ENCODE results near the gene TYMS. TPM values are rescaled to one million over a fixed set of nuclear protein-coding genes. Genes with fewer than 3 reads are reported as not detected.

Gene TYMS
- total RNA-seq, 2 donors from 2014 or later: 81.9 to 90.0 TPM

GRCh38 chr18:709771-710170 is 52.3 kb downstream of the TYMS start:
- peaks cover 19% of the 10 kb centered on the region for H3K36me3 ChIP-seq (ENCODE audit: control insufficient read depth, insufficient read depth, low read length)
- no peak overlapping the region for H3K9ac ChIP-seq (ENCODE audit: extremely low read depth, low read length, poor library complexity, severe bottlenecking)
- 94 to 100% methylated on average over 1 of the region's 1 CpG for WGBS, 2 experiments (ENCODE audit: insufficient coverage in 1 of 2, insufficient read length in 1 of 2)
- Mint-ChIP-seq H3K4me3 (no peak overlapping the region), H3K27ac (no peak overlapping the region), H3K36me3 (ENCODE audit: low read depth) (peaks cover 34% of the 10 kb centered on the region), H3K9me3 (peaks cover 13% of the 10 kb centered on the region), H3K4me1 (peaks cover 8% of the 10 kb centered on the region), H3K27me3 (ENCODE audit: insufficient read depth) (peaks cover 2% of the 10 kb centered on the region)
- no peaks in the 10 kb centered on the region for H3K9me3 ChIP-seq (ENCODE audit: control insufficient read depth, low read length)
- H3K4me1 ChIP-seq (ENCODE audit: control insufficient read depth, insufficient read depth, low read length): no peaks in the 10 kb centered on the region
- no peaks in the 10 kb centered on the region for H3K27me3 ChIP-seq (ENCODE audit: control insufficient read depth, insufficient read depth, low read length, poor library complexity, severe bottlenecking)
- no peak for DNase-seq
- H3K4me3 ChIP-seq (ENCODE audit: low read length): no peak overlapping the region
- TF ChIP-seq, protein P1, sequence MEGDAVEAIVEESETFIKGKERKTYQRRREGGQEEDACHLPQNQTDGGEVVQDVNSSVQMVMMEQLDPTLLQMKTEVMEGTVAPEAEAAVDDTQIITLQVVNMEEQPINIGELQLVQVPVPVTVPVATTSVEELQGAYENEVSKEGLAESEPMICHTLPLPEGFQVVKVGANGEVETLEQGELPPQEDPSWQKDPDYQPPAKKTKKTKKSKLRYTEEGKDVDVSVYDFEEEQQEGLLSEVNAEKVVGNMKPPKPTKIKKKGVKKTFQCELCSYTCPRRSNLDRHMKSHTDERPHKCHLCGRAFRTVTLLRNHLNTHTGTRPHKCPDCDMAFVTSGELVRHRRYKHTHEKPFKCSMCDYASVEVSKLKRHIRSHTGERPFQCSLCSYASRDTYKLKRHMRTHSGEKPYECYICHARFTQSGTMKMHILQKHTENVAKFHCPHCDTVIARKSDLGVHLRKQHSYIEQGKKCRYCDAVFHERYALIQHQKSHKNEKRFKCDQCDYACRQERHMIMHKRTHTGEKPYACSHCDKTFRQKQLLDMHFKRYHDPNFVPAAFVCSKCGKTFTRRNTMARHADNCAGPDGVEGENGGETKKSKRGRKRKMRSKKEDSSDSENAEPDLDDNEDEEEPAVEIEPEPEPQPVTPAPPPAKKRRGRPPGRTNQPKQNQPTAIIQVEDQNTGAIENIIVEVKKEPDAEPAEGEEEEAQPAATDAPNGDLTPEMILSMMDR (conservative IDR thresholded peaks at IDR 0.05): no peak
- no peak overlapping the region for H3K27ac ChIP-seq (ENCODE audit: low read depth, low read length)

- Histone ChIP-seq H3K27ac (ENCODE audit: low read depth, low read length) (no peak overlapping the region), H3K4me1 (ENCODE audit: control insufficient read depth, insufficient read depth, low read length) (no peaks in the 10 kb centered on the region), H3K9me3 (ENCODE audit: control insufficient read depth, low read length) (no peaks in the 10 kb centered on the region), H3K27me3 (ENCODE audit: control insufficient read depth, insufficient read depth, low read length, poor library complexity, severe bottlenecking) (no peaks in the 10 kb centered on the region), H3K4me3 (ENCODE audit: low read length) (peak overlapping the region; percentile 93), H3K9ac (ENCODE audit: extremely low read depth, low read length, poor library complexity, severe bottlenecking) (no peak overlapping the region), H3K36me3 (ENCODE audit: control insufficient read depth, insufficient read depth, low read length) (peaks cover 11% of the 10 kb centered on the region)
- TF ChIP-seq, protein P1 (conservative IDR thresholded peaks at IDR 0.05): no peak
- WGBS, 2 experiments (ENCODE audit: insufficient coverage in 1 of 2, insufficient read length in 1 of 2): 95% methylated on average over 1 of the region's 3 CpGs; no CpG with 5 or more reads in 1 of the 2 experiments
- peaks cover 25% of the 10 kb centered on the region for H3K36me3 Mint-ChIP-seq (ENCODE audit: low read depth)
- H3K27me3 Mint-ChIP-seq (ENCODE audit: insufficient read depth): peaks cover 4% of the 10 kb centered on the region
- H3K4me3 Mint-ChIP-seq: peak overlapping the region; percentile 84
- no peak overlapping the region for H3K27ac Mint-ChIP-seq
- H3K4me1 Mint-ChIP-seq: peaks cover 8% of the 10 kb centered on the region
- no peak for DNase-seq
- H3K9me3 Mint-ChIP-seq: peaks cover 15% of the 10 kb centered on the region
Observed at GRCh38 chr18:710418-711300, 53.2 kb downstream of the TYMS start.

DNA sequence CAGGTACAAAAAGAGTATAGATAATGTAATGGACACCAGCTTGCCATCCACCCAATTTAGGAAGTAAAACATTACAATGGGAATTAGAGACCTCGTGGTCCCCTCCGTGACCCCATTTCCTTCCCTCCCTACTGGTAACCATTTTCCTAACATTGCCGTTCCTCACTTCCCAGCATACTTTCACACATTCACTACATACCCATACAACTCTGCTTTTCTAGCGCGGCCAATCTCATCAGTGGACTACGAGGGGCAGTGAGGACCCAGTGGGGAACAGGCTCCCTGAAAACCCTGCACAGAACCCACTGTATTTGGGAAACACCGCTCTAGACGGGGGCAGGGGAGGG is 53.8 kb downstream of the TYMS start:
- H3K4me1 ChIP-seq (ENCODE audit: control insufficient read depth, insufficient read depth, low read length): no peaks in the 10 kb centered on the region
- H3K36me3 Mint-ChIP-seq (ENCODE audit: low read depth): peaks cover 21% of the 10 kb centered on the region
- H3K36me3 ChIP-seq (ENCODE audit: control insufficient read depth, insufficient read depth, low read length): peaks cover 7% of the 10 kb centered on the region
- peak overlapping the region; percentile 84 for H3K4me3 Mint-ChIP-seq
- peaks cover 8% of the 10 kb centered on the region for H3K4me1 Mint-ChIP-seq
- peak overlapping the region; percentile 82 for H3K9ac ChIP-seq (ENCODE audit: extremely low read depth, low read length, poor library complexity, severe bottlenecking)
- TF ChIP-seq, protein P1 (conservative IDR thresholded peaks at IDR 0.05): no peak
- peaks cover 4% of the 10 kb centered on the region for H3K27me3 Mint-ChIP-seq (ENCODE audit: insufficient read depth)
- no peak overlapping the region for H3K27ac ChIP-seq (ENCODE audit: low read depth, low read length)
- WGBS, 2 experiments (ENCODE audit: insufficient coverage in 1 of 2, insufficient read length in 1 of 2): 20 to 34% methylated on average over 8 of the region's 8 CpGs
- peak overlapping the region; percentile 93 for H3K4me3 ChIP-seq (ENCODE audit: low read length)
- peak overlapping the region; percentile 56 for H3K27ac Mint-ChIP-seq
- H3K9me3 Mint-ChIP-seq: peaks cover 15% of the 10 kb centered on the region
- no peaks in the 10 kb centered on the region for H3K27me3 ChIP-seq (ENCODE audit: control insufficient read depth, insufficient read depth, low read length, poor library complexity, severe bottlenecking)
- DNase-seq: peak; percentile 59
- H3K9me3 ChIP-seq (ENCODE audit: control insufficient read depth, low read length): no peaks in the 10 kb centered on the region
